Globus pallidus (tissue), 1 donor: ENCODE data around the gene CDYL.

Source experiments
- DNase-seq: peaks from one replicate; pipeline ENCODE4 v3.0.0-alpha.2; 2015; ENCODE audit warnings: low spot score

The CDYL gene

DNA sequence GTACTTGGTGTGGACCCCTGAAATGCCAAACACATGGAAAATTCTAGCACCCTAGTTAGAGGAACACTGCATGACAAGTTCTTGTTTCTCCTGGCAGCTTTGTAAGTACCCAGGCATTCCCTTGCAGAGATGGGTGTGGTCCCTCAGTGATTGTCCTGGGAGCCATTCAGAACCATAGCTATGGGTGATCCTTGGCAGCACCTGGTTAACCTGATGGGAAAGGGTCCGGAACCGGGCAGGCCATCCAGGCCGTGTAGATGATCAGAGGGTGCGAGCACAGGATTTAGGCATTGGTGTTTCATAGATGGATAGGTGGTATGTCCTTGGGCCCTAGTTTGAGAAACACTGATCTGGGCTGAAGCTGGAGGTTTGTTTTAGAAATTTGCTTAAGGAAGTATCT is 131.9 kb downstream of the CDYL start:
- no peak for DNase-seq

GRCh38 chr6:4909063-4909706 is 133.0 kb downstream of the CDYL start:
- no peak for DNase-seq

DNA sequence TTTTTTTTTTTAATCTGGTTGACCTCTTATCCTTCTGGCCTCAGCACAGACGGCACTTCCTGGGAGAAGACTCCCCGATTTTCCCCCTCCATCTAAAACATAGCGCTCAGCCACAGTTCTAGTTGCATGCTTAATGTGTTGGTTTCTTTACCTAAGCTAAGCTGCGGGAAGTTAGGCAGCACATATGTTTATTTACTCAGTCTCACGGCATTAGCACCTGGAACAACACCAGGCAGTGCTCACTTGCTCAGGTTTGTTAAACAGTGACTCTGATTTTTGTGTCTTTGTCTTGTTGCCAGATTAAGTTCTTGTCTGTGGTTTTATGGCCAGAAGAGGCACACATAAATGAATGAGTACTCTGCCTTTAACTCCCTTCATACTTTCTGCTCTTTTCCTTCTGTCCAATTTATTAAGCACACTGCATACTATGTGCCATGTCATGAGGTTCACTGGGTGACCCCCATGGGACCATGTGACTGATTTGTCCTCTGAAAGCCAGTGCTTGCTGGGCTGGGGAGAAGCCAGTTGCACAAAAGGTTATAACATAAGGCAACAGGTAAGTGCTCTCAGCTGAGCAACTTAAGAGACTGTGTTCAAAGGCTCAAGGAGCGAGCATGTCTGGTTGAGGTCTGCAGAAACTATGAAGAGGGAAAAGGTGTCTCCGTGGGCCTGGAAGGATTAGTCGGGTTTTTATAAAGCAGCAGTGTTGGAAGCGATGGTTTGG is 134.0 kb downstream of the CDYL start:
- no peak for DNase-seq

GRCh38 chr6:4912559-4912958 is 136.4 kb downstream of the CDYL start:
- no peak for DNase-seq

DNA sequence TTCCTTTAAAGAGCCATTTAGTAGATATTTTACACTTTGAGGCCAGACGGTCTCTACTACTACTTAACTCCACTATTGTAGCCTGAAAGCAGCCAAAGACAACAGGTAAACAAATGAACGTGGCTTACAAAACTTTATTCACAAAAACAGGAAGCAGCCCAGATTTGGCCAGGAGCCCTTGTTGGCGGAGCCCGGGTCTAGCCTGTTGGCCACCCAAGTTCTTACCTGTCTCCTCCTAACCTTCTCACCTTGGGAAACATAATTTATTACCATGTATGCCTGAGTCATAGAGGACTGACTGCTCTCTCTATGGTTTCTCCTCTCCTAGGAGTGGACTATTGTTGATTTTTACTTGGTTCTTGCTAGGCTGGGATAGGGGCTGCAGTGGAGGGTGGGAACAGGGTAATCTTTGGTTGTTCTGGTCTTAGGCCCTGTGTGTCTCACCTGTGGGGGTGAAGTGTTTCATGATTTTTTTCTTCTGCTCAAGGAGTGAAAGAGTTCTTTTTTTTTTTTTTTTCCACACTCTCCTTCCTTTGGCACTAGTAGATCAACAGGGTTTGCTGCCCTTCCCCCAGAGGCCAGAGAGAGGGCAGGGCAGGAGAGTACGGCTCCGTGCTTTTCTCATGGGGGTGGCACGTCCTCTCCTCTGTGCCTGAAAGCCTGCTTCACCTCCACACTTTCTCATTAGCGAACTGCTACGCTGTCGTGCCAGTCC is 137.7 kb downstream of the CDYL start:
- no peak for DNase-seq

DNA sequence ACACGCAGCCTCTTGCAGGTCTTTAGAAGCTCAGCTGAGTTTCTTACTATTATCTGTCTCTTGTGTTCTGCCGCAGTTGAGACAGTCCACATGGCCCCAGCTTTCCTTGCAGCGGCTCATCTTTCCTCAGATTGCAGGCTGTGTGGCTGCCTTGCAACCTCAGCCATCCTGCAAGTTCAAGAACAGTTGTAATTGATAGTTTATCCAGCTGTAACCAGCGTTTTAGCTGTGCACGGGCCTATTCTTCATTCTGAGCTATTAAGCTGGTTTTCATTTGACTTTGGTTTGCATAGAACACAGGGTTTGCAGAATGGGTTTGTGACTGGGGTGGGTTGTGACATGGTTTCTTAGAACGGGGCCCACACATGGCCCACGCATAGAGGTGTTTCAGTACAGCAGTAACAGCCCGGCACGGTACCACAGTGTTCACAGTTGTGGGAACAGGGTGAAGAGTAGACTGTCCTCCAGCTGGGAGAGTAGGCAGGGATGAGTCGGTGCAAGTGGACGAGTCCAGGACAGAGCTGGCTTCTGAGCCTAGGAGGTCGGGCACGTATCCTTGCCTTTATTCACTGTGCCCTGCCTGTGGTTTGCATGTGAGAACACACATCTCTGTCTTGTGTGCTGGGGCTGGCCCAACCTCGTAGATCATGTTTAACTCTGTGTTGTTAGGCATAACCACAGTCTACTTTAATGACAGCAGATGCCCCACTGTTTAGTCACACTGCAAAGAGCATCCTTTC is 138.4 kb downstream of the CDYL start:
- no peak for DNase-seq

DNA sequence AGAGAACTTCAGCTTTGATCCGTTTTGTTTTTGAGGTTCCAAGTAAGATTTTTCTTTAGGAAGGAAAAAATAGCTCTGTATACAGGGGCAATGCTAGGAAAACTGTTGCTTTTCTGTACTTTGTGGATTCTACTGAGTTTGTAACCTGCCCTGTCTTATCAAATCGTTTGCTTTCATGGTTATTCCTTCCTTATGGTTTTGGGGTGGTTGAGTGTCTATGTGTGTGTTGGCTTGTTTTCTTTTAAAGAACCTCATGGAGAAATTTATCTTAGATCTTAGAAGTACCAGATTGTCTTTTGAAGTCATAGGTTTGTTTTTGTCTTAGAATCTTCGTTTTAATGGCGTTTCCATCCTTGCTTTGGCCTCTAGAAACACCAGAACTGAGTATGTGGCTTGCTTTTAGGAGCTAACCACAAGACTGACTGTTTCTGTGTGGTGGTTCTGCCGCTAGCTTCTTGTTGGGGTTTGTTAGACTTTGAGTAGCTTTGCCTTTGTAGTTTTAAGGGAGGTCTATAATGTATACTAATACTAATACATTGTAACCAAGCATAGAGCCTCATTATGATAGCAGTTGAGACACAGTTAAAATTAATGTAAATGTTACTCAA is 140.9 kb downstream of the CDYL start:
- no peak for DNase-seq

DNA sequence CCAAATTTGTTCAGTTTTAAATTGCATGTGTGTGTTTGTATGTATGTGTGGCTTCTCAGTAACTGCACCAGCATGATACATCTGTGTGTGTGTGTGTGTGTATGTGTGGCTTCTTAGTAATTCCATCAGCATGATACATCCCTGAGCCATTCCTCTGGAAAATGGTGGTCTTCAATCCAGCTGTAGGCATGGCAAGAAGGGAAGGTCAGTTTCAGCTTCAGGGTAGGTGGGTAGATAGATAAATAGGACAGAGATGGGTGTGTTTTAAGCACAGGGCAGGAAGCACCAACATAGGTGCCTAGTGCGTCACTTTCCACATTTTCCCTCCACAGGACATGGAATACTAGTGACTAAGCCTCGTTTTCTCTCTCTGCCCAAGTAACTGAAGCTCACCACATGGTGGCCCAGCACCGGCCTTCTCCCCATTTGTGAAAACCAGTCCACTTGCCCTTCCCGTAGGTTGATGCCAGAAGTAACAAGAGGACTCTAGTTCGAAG is 144.8 kb downstream of the CDYL start:
- DNase-seq, result no peak

- DNase-seq, result no peak
Observed at GRCh38 chr6:4922488-4923037, 146.4 kb downstream of the CDYL start.

DNA sequence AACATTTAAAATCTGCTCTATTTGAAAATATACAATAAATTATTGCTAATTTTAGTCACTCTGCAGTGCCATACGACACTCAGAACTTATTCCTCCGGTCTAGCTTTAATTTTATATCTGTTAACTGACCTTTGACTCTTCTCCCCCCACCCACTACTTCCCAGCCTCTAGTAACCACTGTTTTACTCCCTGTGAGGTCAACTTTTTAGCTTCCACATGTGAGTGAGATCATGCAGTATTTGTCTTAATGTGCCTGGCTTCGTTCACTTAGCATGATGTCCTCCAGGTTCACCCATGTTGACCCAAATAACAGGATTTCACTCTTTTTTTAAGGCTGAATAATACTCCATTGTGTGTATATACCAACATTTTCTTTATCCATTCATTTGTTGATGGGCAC is 146.9 kb downstream of the CDYL start:
- no peak for DNase-seq

DNA sequence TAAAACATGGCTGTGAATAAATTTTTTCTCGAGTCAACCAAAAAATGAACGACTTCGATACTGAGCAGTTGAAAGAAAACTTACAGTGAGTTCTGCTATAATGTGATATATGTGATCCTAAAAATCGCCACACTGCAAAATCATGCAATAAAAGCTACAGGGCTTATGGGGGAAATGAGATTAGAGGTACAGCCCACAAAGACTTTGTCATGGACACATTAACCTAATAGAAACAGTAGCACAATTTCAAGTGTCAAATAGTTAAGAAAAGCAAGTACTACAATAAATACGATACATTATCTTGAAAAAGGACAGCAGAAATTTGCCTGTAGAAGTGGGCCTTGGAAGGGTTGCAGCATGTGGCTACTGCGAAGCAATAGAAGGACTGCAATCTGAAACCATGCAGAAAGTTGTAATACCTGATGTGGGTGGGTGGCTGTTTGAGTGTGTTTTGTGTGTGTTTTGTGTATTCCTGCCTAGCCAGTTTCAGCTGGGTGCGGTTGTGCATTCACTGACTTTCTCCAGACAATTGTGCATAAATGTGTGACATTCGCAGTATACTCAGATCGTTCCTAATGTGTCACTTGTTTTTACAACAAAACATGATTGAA is 148.6 kb downstream of the CDYL start:
- DNase-seq, result no peak

GRCh38 chr6:4925580-4925979 is 149.4 kb downstream of the CDYL start:
- DNase-seq, result no peak

DNA sequence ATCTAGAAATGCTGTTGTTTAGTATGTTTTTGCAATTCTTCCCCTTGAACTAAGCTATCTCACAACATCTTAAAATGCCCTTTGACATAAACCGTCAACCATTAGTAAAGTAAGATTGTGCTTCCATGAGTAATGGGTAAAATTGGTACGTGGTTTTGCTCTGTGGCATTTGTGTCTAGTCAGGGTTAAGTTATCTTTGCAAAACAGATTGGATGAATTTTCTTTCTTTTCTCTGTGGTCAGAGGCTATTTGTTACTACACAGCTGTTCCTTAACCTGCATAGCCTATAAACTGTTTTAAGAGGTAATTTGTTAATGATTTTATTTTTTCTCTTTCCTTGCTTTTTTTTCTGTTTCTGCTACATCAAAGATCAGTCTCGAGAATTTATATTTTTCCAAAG is 152.2 kb downstream of the CDYL start:
- no peak for DNase-seq

DNA sequence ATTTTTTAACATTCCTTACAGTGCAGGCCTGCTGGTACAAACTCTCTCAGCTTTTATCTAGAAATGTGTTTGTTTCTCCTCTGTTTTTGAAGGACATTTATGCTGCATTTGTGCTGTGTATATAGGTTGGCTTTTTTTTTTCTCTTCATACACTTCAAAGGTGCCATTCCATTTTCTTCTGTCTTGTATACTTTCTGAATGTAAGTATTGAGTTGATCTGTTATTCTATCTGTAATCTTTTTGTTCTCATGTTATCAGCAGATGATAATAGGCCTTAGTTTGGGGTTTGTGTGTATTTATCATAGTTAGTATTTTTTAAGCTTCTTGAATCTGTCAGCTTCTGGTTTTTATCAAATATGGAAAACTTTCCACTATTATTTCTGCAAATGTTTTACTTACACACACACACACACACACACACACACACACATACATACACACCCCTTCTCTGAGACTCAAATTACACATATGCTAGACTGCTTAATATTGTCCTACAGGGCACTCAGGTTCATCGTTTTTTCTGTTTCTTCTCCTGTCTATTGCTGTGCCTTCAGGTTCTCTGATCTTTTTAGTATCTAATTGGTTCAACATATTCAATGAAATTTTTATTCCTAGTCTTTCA is 153.0 kb downstream of the CDYL start:
- no peak for DNase-seq

DNA sequence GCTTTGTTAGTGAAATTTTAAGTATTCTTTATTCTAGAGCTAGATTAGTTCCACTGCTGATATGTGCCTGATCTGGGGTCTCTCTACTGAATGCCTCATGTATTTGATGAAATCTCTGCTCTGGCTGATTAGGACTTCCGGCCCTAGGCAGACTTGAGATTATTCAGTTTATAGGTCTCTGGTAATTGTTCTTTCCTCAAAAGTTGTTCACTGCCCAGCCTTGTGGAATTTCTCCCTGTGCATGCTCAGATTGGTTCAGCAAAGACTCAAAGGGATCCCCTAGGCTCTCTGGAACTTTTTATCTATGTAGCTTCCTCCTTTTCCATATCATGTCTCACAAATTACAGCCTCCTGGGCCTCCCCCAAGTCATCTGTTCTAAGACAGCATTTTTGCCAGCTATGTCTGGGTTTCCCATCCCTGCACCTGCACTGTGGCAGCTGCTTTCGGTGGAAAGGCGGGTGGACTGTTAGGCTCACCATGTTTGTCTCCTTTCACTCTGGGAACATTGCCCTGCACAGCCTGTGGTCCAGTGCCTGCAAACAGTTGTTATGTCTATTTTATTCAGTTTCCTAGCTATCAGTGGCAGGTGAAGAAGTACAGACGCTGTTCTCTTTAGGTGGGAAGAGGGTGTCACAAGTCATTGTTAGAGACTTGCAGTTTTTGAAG is 154.0 kb downstream of the CDYL start:
- no peak for DNase-seq

DNA sequence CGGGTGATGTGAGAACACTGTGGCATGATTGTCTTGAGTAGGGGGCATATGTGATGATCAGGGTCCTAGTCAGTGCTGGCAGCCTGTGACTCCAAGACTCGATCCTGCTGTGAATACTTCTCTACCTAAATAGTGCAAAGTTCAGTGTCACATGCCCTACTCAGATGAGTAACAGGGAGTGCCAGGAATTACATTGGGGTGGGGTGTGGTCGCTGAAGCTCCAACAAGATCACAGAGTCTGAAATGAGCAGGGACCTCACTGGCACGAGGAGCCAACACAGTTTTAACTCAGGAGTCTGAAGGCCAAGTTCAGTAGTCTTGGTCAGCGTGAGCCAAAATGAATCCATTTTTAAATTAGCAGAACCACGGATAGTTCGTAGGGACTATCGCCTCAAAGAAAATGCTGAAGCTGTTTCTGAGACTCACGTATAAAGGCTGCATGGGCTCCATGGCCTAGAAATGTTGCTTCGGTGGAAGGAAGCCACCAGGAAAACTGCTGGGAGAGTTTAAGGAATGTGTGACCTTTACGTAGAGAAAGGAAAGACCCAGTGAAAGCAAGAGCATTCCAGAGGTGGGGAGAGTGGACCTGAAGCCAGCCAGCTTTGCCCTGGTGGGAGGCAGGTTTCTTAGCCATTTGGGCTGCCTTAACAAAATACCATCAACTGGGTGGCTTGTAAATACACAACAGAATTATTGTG is 155.5 kb downstream of the CDYL start:
- DNase-seq, result no peak

DNA sequence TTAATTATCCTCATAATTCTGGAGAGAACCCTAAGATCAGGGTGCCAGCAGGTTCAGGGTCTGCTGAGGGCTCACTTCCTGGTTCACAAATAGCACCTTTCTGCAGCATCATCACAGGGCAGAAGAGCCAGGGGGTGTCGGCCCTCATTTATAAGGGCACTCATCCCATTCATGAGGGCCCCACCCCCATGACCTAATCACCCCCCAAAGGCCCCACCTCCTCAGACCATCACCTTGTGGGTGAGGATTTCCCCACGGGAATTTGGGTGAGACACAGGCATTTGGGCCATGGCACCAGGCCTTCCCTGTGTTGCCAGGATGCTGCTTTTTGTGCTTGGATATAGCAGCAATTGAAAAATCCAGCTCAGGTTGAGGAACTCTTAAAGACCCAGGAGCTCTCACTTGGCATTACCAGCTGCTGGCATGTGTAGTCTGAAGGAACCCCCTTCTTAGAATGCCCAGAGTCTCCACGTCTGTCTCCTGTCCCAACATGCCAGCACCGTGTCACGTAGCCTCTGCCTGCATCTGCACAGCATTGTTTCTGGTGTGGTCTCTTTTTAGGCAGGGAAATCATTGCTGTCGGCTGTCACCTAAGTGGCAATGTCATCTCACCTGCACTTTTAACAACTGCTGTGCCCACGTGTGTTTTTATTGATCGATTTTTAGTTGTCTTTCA is 156.2 kb downstream of the CDYL start:
- no peak for DNase-seq

DNA sequence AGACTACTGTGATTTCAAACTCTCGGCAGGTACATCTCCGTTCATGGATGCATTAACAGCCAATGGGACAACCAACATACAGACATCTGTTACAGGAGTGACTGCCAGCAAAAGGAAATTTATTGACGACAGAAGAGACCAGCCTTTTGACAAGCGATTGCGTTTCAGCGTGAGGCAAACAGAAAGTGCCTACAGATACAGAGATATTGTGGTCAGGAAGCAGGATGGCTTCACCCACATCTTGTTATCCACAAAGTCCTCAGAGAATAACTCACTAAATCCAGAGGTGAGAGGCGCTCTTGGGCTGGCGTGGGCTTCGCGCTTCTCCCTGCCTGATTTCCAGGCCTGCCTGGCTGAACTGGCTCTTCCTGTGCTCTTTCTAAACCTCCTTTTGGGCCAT is 159.3 kb downstream of the CDYL start:
- no peak for DNase-seq
